IPS-20b (cell line): Measurements from ENCODE around the gene RBM33.
"Not testable (repeated sequence)": the region's sequence is repeated elsewhere in the genome, so short reads cannot be mapped to it uniquely, and the experiment has no call there.

Experiments
- H3K27ac ChIP-seq: one replicate; pipeline ENCODE4 v1.5.1; 2013; ENCODE audit warnings: low read length
- H3K27me3 ChIP-seq: 2 replicates; pipeline ENCODE4 v1.6.1; 2013; ENCODE audit warnings: mild to moderate bottlenecking, low read length, inconsistent platforms; ENCODE audit not compliant: insufficient read depth
- H3K36me3 ChIP-seq: 2 replicates; pipeline ENCODE4 v1.6.1; 2013; ENCODE audit warnings: low read depth, mild to moderate bottlenecking, inconsistent platforms, low read length, moderate library complexity; ENCODE audit not compliant: insufficient read depth
- H3K4me1 ChIP-seq: 2 replicates; pipeline ENCODE4 v1.6.1; 2013; ENCODE audit warnings: mild to moderate bottlenecking, control low read depth, inconsistent platforms, low read length, moderate library complexity; ENCODE audit not compliant: insufficient read depth
- H3K4me3 ChIP-seq: 2 replicates; pipeline ENCODE4 v1.5.1; 2013; ENCODE audit warnings: mild to moderate bottlenecking, low read length, inconsistent platforms
- H3K9ac ChIP-seq: 2 replicates; pipeline ENCODE4 v1.6.1; 2013; ENCODE audit warnings: low read depth, mild to moderate bottlenecking, inconsistent platforms, low read length, moderate library complexity
- H3K9me3 ChIP-seq: 2 replicates; pipeline ENCODE4 v1.6.1; 2013; ENCODE audit warnings: mild to moderate bottlenecking, low read depth, low read length, inconsistent platforms; ENCODE audit not compliant: insufficient read depth

RBM33 gene

DNA sequence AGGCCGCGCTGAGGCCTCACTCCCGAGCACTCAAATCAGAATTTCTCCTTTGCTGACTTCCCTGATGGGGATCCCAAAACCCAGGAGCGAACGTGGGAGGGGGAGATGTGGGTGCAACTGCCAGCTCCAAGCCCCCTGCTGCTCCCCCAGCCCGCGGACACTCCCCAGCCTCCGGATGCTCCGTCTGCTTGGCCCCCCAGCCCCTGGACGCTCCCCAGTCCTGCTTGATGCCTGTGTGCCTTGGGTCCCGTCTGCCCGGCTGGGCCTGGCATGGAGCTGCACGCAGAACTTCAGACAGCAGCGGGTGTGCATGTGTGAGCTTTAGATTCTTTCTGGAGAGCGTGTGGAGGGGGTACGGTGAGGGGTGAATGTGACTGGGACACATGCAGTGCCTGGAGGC lies 172.5 kb downstream of the RBM33 start:
- Histone ChIP-seq H3K4me3 (no peak overlapping the region), H3K27ac (no peak overlapping the region), H3K9me3 (no peaks in the 10 kb centered on the region), H3K27me3 (peaks cover 44% of the 10 kb centered on the region), H3K36me3 (no peaks in the 10 kb centered on the region), H3K9ac (no peak overlapping the region), H3K4me1 (0 out of 2 replicates have a peak, but pooled peaks cover 3% of the 10 kb centered on the region)

DNA sequence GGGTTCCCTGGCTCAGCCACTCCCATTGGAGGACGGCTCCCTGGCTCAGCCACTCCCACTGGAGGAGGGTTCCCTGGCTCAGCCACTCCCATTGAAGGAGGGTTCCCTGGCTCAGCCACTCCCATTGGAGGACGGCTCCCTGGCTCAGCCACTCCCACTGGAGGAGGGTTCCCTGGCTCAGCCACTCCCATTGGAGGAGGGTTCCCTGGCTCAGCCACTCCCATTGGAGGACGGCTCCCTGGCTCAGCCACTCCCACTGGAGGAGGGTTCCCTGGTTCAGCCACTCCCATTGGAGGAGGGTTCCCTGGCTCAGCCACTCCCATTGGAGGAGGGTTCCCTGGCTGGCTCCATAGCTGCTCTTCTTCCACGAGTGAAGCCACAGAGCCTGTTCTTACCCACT lies 173.1 kb downstream of the RBM33 start:
- not testable (repeated sequence) for H3K27ac ChIP-seq, H3K4me1 ChIP-seq, H3K9ac ChIP-seq, H3K9me3 ChIP-seq, H3K4me3 ChIP-seq, H3K36me3 ChIP-seq
- peaks cover 39% of the 10 kb centered on the region for H3K27me3 ChIP-seq

DNA sequence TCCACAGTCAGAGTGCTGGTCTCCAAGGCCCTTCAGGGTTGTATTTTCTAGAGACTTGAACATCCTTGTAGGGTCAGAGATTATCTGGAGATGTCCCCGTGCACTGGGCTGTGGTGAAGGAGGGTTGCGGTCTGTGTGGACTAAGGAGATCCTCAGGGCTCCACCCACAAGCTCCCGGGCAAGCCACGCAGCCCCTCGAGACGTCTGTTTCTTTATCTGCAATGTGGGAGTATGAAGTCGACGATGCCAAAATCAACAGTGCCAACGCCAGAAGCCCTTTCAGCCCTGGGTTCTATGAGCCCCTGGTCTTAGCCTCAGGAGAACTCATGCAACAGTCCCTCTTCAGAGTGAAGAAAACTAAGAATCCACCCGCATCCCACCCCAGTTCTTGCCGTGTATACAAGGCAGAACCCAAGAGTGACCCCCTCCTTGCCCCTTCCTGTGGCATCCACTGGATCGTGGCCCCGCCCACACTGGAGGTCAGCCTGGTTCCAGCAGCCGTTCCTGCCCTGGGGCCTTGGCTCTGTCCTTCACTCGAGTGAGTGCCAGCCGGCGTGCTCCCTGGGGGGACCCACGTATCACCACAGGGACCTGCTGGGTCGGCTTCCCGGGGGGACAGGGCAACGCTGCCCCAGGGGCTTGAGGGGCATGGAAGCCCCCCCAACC lies 173.8 kb downstream of the RBM33 start:
- H3K9ac ChIP-seq: no peak overlapping the region
- H3K4me1 ChIP-seq: no peaks in the 10 kb centered on the region
- no peaks in the 10 kb centered on the region for H3K9me3 ChIP-seq
- H3K4me3 ChIP-seq: no peak overlapping the region
- H3K27ac ChIP-seq: no peak overlapping the region
- H3K27me3 ChIP-seq: peaks cover 31% of the 10 kb centered on the region
- H3K36me3 ChIP-seq: no peaks in the 10 kb centered on the region

DNA sequence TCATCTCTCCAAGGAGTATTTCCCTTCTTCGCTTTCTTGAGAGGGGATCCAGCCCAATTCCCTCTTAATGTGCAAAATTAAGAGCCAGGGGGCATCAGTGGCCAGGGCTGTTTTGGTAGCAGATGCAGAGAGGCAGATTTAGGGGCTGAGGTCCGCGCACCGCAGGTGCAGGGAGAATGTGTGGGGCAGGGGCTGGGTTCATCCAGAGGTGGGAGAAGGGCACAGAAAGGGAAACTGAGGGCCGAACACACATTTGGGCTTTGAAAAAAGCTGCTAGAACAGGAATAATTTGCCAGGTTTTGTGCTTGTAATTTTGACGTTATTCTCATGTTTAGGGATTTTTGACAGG lies 174.3 kb downstream of the RBM33 start:
- no peaks in the 10 kb centered on the region for H3K4me1 ChIP-seq
- no peaks in the 10 kb centered on the region for H3K9me3 ChIP-seq
- H3K27ac ChIP-seq: no peak overlapping the region
- H3K9ac ChIP-seq: no peak overlapping the region
- H3K36me3 ChIP-seq: no peaks in the 10 kb centered on the region
- peaks cover 26% of the 10 kb centered on the region for H3K27me3 ChIP-seq
- no peak overlapping the region for H3K4me3 ChIP-seq

DNA sequence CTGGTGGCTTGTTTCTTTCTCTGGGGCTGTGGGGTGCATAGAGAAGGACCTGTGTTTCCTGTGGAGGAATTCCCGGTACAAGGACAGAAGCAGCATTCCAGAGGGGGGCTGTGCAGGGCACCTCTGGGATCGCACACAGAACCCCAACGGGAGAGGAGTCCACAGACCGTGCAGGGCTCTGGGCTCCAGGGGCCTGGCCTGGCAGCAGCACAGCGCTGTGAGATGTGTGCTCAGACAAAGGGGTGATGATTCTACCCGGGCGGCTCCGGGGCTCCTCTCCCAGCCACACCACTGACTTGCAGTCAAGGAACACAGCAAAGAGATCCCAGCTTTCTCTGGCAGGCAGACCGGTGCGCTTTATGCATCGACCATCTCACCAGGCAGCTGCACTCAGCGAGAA lies 174.7 kb downstream of the RBM33 start:
- Histone ChIP-seq H3K4me1 (no peaks in the 10 kb centered on the region), H3K27me3 (peaks cover 22% of the 10 kb centered on the region), H3K27ac (no peak overlapping the region), H3K36me3 (no peaks in the 10 kb centered on the region), H3K4me3 (no peak overlapping the region), H3K9me3 (no peaks in the 10 kb centered on the region), H3K9ac (no peak overlapping the region)

DNA sequence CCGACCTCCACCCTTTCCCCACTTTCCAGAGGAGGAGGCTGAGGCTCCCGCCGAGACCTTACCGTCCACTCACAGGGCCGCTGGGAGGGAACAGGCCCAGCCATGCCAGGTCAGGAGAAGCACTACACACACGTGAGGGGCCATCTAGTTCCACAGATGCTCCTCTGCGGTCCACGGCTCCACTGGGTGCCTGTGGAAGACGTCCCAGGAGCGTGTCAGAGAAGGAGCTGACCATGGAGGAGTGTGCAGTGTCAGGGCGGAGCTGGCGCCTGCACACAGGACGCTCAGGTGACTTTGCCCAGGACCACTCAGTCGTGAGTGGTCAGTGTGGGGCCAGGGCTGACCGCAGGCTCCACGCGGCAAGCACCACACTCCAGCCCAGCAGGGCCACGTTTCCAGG lies 175.8 kb downstream of the RBM33 start:
- H3K4me3 ChIP-seq: no peak overlapping the region
- H3K4me1 ChIP-seq: no peaks in the 10 kb centered on the region
- no peak overlapping the region for H3K9ac ChIP-seq
- H3K27me3 ChIP-seq: peaks cover 14% of the 10 kb centered on the region
- H3K36me3 ChIP-seq: no peaks in the 10 kb centered on the region
- H3K9me3 ChIP-seq: no peaks in the 10 kb centered on the region
- H3K27ac ChIP-seq: no peak overlapping the region

DNA sequence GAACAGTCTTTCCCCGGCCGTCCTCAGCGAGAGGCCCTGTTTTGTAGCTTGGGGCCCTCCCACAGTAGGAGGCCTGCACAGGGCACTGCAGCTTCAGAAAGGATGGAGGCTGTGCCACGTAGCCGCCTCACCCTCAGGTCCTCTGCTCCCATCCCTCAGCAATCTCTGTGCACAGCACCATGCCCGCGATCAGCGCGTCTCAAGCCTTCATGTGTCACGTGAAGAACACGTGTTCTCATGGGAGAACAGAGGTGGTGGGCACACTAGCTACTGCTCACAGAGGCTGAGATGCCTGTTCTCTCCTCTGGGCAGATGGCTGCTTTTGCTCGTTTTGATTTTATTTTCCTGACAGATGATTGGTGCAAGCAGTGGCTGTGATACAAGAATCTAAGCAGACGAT lies 176.3 kb downstream of the RBM33 start:
- peaks cover 9% of the 10 kb centered on the region for H3K27me3 ChIP-seq
- no peaks in the 10 kb centered on the region for H3K36me3 ChIP-seq
- H3K4me1 ChIP-seq: no peaks in the 10 kb centered on the region
- H3K9ac ChIP-seq: no peak overlapping the region
- no peak overlapping the region for H3K4me3 ChIP-seq
- no peaks in the 10 kb centered on the region for H3K9me3 ChIP-seq
- H3K27ac ChIP-seq: no peak overlapping the region

DNA sequence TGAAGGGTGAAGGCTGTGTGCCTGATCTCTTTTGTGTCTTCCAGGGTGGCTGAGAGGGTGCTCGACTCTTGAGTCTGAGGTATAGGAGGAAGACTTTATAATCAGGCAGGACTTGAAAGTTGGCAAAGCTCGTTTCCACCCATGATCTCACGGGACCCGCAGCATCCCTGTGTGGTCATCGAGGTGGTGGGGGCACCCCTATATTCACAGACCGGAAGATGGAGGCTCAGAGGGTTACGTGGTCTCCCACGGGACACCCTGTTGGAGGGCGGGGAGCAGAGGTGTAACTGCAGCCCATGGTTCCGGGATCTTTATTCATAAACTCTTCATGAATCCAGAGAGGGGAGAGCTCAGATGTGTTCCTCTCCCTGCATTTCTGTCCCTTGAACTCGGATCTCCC lies 177.4 kb downstream of the RBM33 start:
- no peaks in the 10 kb centered on the region for H3K4me1 ChIP-seq
- H3K27ac ChIP-seq: no peak overlapping the region
- H3K9me3 ChIP-seq: no peaks in the 10 kb centered on the region
- H3K27me3 ChIP-seq: no peaks in the 10 kb centered on the region; the same call in 1 of the 2 replicates
- no peak overlapping the region for H3K9ac ChIP-seq
- no peaks in the 10 kb centered on the region for H3K36me3 ChIP-seq
- no peak overlapping the region for H3K4me3 ChIP-seq

DNA sequence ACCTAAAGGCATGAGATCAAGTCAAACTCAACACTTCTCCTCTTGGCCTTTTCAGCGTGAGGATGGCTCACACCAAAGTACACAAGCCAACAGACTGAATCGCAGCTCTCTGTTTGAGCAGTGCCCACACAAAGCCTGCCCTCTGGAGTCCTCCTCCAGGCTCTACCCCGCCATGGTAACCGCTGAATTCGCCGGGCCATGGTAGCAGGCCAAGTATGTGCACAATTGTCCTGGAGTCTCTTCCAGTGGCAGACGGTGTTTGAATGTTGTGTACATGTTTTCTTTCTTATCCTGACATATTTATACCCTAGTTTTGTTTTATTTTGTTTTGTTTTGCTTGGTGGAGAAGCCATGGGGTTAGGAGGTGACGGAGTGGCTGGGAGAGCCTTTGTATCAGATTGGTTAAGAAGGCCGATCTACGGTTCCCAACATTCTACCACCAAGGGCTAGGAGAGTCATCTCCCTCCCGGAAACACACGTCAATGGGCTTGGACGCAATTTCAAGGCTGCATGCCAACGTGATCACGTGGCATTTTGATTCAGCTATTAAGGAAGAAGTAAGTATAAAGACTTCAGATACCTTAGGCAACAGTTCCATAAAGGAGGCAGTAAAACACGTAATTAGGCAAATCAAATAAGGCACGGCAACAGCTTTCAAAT lies 179.9 kb downstream of the RBM33 start:
- Histone ChIP-seq H3K27ac (no peak overlapping the region), H3K36me3 (no peaks in the 10 kb centered on the region), H3K4me1 (no peaks in the 10 kb centered on the region), H3K4me3 (no peak overlapping the region), H3K9me3 (no peaks in the 10 kb centered on the region), H3K9ac (no peak overlapping the region), H3K27me3 (no peaks in the 10 kb centered on the region)

DNA sequence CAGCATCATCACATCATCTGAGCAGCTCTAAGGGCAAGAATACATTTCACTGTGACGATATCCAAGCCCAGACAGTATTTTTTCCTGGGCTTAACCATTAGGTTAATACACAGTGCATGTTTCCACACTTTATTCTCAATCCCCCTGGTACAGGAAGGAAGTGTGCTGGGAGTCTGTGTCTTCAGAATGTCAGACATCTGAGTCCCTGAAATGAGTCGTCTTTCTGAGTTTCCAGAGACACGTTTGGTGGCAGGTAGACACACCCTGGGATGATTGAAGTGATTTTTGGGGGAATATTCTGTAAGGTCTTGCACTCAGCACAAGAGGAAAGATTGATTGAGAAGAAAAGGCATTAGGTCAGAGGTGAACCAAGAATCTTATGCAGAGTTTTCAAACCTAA lies 180.9 kb downstream of the RBM33 start:
- no peaks in the 10 kb centered on the region for H3K27me3 ChIP-seq
- H3K9me3 ChIP-seq: no peaks in the 10 kb centered on the region
- H3K4me1 ChIP-seq: no peaks in the 10 kb centered on the region
- no peaks in the 10 kb centered on the region for H3K36me3 ChIP-seq
- H3K9ac ChIP-seq: no peak overlapping the region
- H3K4me3 ChIP-seq: no peak overlapping the region
- no peak overlapping the region for H3K27ac ChIP-seq

DNA sequence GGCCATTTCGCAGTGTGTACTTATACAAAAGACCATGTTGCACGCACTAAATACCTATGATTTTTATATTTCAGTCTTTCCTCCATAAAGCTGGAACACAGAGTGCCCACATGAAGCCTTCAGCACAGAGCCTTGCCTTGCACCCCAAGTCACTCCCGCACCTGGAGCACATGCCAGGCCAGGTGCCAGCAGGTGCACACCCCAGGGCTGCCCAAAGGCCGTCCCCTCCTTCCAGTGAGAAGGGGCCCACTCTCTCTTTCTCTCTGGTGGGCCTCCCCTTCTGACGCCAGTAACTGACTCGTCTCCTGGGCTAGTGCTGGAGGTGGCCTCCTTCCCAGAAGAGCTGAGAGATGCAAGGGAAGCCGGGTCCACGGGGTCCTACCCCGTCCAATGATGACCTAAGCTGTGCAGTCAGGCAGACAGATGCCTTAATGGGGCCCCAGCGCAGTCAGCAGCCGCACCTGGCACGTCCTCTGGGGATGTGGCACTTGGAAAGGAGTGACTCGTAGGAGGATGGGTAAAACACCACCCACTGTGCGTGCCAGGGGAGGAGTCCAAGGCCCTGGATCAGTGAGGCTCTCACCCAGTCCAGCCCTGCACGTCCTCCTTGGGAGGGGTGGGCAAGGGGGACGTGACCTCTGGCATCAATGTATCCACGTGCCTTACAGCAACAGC lies 185.5 kb downstream of the RBM33 start:
- H3K27ac ChIP-seq: no peak overlapping the region
- H3K36me3 ChIP-seq: no peaks in the 10 kb centered on the region
- H3K9me3 ChIP-seq: no peaks in the 10 kb centered on the region
- no peak overlapping the region for H3K4me3 ChIP-seq
- H3K27me3 ChIP-seq: no peaks in the 10 kb centered on the region; the same call in 1 of the 2 replicates
- no peaks in the 10 kb centered on the region for H3K4me1 ChIP-seq
- no peak overlapping the region for H3K9ac ChIP-seq
